HL-60 (cell line): ENCODE data around the gene S1PR2.

Source experiments
- CTCF ChIP-seq: IDR thresholded peaks from one replicate; pipeline ENCODE4 v1.5.1; 2011; ENCODE audit warnings: low read length, control low read depth, inconsistent platforms; ENCODE audit not compliant: insufficient read depth
- GABPA ChIP-seq: IDR thresholded peaks from 2 replicates; pipeline ENCODE4 v1.6.1; 2012; ENCODE audit warnings: low read depth
- POLR2AphosphoS5 ChIP-seq: IDR thresholded peaks from 2 replicates; pipeline ENCODE4 v1.6.1; 2012; ENCODE audit warnings: low read depth
- REST ChIP-seq: IDR thresholded peaks from 2 replicates; pipeline ENCODE4 v1.6.1; 2012; ENCODE audit warnings: low read depth; ENCODE audit not compliant: insufficient replicate concordance

- TF ChIP-seq REST (no peak), CTCF (no peak), POLR2AphosphoS5 (no peak), GABPA (no peak)
Measured at GRCh38 chr19:10182076-10182475, 49.1 kb downstream of the S1PR2 start.
